ENCODE data around the gene SURF1. TPM values are rescaled to one million over a fixed set of nuclear protein-coding genes. Genes with fewer than 3 reads are reported as not detected.

Gene SURF1
- total RNA-seq, 2 donors from 2014 or later, result 32.7 to 33.4 TPM

DNA sequence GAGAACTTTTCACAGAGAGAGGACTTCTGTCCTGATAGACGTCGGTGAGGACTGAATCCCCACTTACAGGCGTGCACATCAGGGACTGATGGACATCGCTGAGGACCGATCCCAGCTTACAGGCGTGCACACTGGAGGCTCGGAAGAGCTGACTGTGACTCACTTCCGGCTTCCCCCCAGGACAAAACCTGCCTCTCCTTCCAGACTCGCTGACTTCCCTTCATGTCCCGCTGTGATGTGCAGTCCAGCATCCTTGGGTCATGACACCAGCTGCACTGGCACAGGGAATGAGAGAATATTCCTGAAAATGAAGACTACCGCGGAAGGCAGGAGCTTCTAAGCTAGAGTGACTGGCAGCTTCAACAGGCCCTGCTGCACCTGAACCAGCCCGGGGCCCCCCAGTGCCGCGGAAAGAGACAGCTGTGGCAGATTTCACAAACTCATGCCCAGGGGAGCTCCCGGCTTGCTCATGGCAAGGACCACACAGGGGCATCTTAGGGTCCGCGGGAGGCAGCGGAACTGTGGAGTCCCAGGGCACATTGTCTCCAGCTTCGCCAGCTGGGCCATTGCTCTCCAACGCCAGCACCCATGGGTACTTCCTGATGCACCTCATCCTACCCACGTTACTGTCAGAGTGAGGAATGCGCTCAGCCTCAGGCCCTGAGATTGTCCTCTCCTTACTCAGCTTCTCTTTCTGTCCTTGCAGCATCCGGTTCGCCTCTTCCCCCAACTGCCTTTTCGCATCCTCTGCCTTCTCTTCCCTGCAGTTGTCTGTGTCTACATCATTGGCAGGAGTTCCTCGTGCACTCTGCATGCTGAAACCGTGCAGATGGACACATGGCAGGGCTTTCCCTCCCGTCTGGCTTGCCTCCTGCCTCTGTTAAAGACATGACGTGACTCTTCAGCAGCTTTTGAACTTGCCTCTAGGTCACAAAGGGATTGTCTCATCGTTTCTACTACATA is 49.8 kb downstream of the SURF1 start:
- no peak overlapping the region for H3K4me3 Mint-ChIP-seq
- no peaks in the 10 kb centered on the region for H3K36me3 Mint-ChIP-seq (ENCODE audit: insufficient read depth in 2 of 2)
- no peak for DNase-seq
- H3K27me3 Mint-ChIP-seq (ENCODE audit: low read depth), result peaks cover 15% of the 10 kb centered on the region
- no peaks in the 10 kb centered on the region for H3K9me3 Mint-ChIP-seq
- no peak for ATAC-seq (replicated peaks in 1 of 2)
- H3K27ac Mint-ChIP-seq, result no peak overlapping the region
- no peaks in the 10 kb centered on the region for H3K4me1 Mint-ChIP-seq (ENCODE audit: low read depth)

DNA sequence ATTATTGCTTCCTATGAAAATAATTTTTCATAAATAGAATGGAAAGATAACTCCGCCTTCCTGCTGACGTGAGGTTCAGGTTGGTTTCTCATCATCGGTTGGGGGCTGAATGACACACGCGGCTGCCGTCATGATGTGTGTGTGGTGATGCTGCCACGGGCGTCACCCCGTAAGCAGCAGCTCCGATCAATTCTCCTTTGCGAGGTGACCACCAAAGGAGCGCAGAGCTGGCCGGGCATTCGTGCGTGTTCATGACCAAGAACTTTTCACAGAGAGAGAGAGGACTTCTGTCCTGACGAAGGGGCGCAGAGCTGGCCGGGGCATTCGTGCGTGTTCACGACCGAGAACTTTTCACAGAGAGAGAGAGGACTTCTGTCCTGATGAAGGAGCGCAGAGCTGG is 50.6 kb downstream of the SURF1 start:
- no peak for ATAC-seq (replicated peaks in 1 of 2)
- H3K27me3 Mint-ChIP-seq (ENCODE audit: low read depth), result peaks cover 15% of the 10 kb centered on the region
- no peak for DNase-seq

GRCh38 chr9:133304477-133305377 is 51.6 kb downstream of the SURF1 start:
- Mint-ChIP-seq H3K27ac (no peak overlapping the region), H3K4me1 (ENCODE audit: low read depth) (no peaks in the 10 kb centered on the region)
- DNase-seq, result no peak

More for the DNA sequence above, 50.6 kb downstream of the SURF1 start:
- Mint-ChIP-seq H3K27ac (no peak overlapping the region), H3K36me3 (ENCODE audit: insufficient read depth in 2 of 2) (no peaks in the 10 kb centered on the region), H3K4me1 (ENCODE audit: low read depth) (no peaks in the 10 kb centered on the region), H3K4me3 (no peak overlapping the region), H3K9me3 (no peaks in the 10 kb centered on the region)

DNA sequence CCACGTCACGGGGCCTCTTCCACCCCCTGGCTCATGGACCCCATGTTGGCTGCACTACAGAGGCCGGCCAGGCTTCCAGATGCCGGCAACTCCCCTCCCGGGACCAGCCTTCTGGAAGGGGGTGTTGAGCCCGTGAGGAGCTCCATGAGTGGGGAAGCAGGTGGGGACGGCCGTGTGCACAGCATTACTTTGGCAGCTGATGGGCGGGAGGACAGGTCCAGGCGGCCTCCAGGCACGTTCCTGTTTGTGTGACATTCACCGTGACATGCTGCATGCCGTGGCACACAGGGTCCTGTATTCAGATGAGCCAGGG is 52.2 kb downstream of the SURF1 start:
- no peak for ATAC-seq (replicated peaks in 1 of 2)
- H3K36me3 Mint-ChIP-seq (ENCODE audit: insufficient read depth in 2 of 2), result no peaks in the 10 kb centered on the region
- H3K27me3 Mint-ChIP-seq (ENCODE audit: low read depth), result peaks cover 6% of the 10 kb centered on the region

More at GRCh38 chr9:133304477-133305377, 51.6 kb downstream of the SURF1 start:
- H3K4me3 Mint-ChIP-seq, result no peak overlapping the region
- H3K27me3 Mint-ChIP-seq (ENCODE audit: low read depth), result peaks cover 12% of the 10 kb centered on the region
- no peaks in the 10 kb centered on the region for H3K36me3 Mint-ChIP-seq (ENCODE audit: insufficient read depth in 2 of 2)
- no peaks in the 10 kb centered on the region for H3K9me3 Mint-ChIP-seq
- no peak for ATAC-seq (replicated peaks in 1 of 2)

DNA sequence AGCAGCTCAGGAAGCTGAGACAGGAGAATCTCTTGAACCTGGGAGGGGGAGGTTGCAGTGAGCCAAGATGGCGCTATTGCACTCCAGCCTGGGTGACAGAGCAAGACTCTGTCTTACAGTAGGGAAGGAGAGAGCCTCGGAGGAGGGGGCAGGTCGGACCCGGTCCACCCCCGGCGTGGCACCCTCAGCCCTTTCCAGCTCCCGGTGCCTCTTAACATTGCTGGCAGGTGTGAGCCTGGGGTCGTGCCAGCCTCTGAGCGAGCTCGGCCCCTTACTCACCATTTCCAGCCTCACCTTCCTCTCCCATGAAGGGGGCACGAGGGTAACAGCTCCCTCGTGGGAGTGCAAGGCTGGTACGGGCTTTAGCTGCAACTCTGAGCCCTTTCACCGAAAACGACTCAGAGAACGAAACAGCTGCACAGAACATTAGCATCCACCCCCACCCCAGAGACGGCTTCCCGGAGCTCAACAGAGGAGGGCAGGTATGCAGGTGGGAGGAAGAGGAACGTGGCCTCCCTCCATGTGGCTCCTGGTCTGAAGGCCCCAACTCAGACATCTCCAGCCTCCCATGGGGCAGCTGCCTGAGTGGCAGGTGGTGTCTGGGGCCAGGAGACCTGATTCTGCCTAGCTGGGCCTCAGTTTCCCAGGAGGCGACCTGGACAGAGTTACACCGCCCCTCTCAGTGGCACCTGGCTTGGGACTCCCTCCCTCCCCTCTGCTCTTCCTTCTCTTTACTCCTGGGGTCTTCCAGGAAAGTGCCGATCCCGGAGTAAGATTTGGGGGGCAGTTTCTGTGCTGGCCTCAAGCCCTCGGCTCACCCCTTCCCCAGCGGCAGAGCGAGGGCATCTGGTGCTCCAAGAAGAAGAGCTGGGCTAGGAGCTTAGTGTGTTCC is 52.8 kb downstream of the SURF1 start:
- H3K27ac Mint-ChIP-seq, result no peak overlapping the region
- no peaks in the 10 kb centered on the region for H3K4me1 Mint-ChIP-seq (ENCODE audit: low read depth)
- H3K36me3 Mint-ChIP-seq (ENCODE audit: insufficient read depth in 2 of 2), result no peaks in the 10 kb centered on the region
- peaks cover 1% of the 10 kb centered on the region for H3K27me3 Mint-ChIP-seq (ENCODE audit: low read depth)
- DNase-seq (no peak), ATAC-seq (replicated peaks in 1 of 2) (no peak)
- H3K9me3 Mint-ChIP-seq, result no peaks in the 10 kb centered on the region
- no peak overlapping the region for H3K4me3 Mint-ChIP-seq

More for the DNA sequence above, 52.2 kb downstream of the SURF1 start:
- Mint-ChIP-seq H3K27ac (no peak overlapping the region), H3K9me3 (no peaks in the 10 kb centered on the region), H3K4me3 (no peak overlapping the region), H3K4me1 (ENCODE audit: low read depth) (no peaks in the 10 kb centered on the region)
- no peak for DNase-seq

Other genes with a start within 250 kb of the SURF1 start
- gene RALGDS, start 235.2 kb downstream of the SURF1 start, total RNA-seq, result 10 to 100 TPM; 50.7 to 78.2 TPM
- gene GBGT1, start 192.6 kb downstream of the SURF1 start, total RNA-seq, result 1 to 10 TPM in 1 of 2 donors, under 1 TPM in 1; 0.86 to 2.0 TPM
- gene OBP2B, start 147.2 kb downstream of the SURF1 start, total RNA-seq, result not detected
- gene ABO, start 81.3 kb downstream of the SURF1 start, total RNA-seq, result not detected
- 10 to 100 TPM; 13.7 to 14.0 TPM for gene SURF6, start 20.3 kb downstream of the SURF1 start, total RNA-seq
- 10 to 100 TPM; 27.4 to 31.5 TPM for gene MED22, start 8.4 kb downstream of the SURF1 start, total RNA-seq
- gene RPL7A, start 8.3 kb downstream of the SURF1 start, total RNA-seq, result 1,000 to 10,000 TPM; 2,529 to 2,856 TPM
- gene SURF2, start 63 bp upstream of the SURF1 start, total RNA-seq, result 10 to 100 TPM; 14.7 to 19.9 TPM
- gene SURF4, start 19.6 kb upstream of the SURF1 start, total RNA-seq, result 100 to 1,000 TPM; 426 to 494 TPM
- gene STKLD1, start 19.9 kb upstream of the SURF1 start, total RNA-seq, result 1 to 10 TPM in 1 of 2 donors, under 1 TPM in 1; 0.88 to 1.3 TPM
- 10 to 100 TPM; 22.9 to 25.0 TPM for gene REXO4, start 61.5 kb upstream of the SURF1 start, total RNA-seq
- gene ADAMTS13, start 65.9 kb upstream of the SURF1 start, total RNA-seq, result 1 to 10 TPM; 3.9 to 4.7 TPM
- gene CACFD1, start 103.5 kb upstream of the SURF1 start, total RNA-seq, result 1 to 10 TPM; 1.3 to 2.8 TPM
- 1 to 10 TPM; 2.0 to 2.6 TPM for gene SLC2A6, start 122.6 kb upstream of the SURF1 start, total RNA-seq
- gene MYMK, start 168.5 kb upstream of the SURF1 start, total RNA-seq, result not detected
- gene ADAMTSL2, start 178.2 kb upstream of the SURF1 start, total RNA-seq, result under 1 TPM; 0.07 to 0.17 TPM

Measured in activated T-cell treated with anti-CD3 and anti-CD28 coated beads, Interleukin-2, amount 50 U/mL, for 72 hours (primary cell).